ENCODE results near the gene KRTAP16-1.
"Not testable (repeated sequence)": the region's sequence is repeated elsewhere in the genome, so short reads cannot be mapped to it uniquely, and the experiment has no call there.

KRTAP16-1 gene

DNA sequence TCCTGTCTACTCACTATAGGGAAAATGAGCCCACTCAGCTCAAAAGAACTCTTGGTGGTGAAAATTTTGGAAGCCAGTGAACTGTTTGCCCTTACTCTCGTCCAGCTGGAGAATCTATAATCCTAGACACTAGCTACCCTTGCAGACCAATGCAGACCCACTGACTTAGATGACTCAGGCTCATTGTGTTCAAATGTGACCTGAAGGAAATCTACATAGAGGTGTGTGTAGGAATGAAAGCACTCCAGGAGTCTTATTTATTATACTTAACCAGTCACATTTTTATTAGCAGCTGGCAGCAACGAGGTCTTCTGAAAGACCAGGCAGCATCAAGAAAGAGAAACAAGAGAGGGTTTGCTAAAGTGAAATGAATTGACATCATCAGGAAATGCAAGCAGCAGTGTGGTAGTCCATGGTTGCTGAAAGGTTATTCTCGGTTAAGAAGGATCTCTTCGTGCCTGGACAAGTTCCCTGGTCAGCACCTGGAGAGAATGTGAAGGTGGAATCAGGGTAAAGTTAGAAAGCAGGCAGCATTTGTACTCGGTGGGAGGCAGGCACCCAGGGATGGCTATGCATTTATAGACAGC is 7.8 kb downstream of the KRTAP16-1 start:
- no peak for DNase-seq

DNA sequence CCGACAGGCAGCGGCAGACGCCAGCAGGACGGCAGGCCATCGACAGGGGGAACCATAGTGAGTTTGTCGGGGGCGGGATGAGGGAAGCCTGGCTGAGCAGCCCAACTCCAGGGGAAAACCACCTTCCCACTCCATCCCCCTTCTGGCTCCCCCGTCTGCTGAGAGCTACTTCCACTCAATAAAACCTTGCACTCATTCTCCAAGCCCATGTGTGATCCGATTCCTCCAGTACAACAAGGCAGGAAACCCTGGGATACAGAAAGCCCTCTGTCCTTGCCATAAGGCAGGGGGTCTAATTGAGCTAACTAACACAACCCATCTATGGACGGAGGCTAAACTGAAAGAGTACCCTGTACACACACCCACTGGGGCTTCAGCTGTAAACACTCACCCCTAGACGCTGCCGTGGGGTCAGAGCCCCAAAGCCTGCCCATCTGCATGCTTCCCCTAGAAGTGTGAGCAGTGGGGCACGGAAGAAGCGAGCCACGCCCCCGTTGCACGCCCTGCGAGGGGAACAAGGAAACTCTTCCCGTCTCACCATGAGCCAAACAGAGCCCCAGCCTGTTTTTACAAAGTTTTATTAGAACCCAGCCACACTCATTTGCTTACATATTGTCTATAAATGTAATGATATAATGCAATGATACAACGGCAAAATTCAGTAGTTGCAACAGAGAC is 10.5 kb downstream of the KRTAP16-1 start:
- DNase-seq, result no peak

DNA sequence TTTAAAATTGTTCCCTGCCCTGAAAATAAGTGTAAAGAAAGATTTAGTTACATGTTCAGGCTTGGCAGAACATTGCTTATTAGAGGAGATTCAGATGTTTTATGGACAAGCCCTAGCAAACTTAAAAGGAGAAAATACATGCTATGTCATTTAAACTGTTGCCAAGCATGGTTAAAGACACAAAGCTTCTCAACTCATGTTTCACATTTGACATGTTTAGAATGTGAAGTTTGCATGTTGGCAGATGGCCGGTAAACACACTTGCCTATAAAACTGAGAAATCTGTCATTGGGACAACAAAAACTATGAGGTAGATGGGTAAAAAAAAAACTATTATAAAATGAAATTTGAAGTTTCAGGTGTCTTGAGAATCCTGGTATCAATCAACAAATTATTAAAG is 12.3 kb downstream of the KRTAP16-1 start:
- DNase-seq, result no peak

DNA sequence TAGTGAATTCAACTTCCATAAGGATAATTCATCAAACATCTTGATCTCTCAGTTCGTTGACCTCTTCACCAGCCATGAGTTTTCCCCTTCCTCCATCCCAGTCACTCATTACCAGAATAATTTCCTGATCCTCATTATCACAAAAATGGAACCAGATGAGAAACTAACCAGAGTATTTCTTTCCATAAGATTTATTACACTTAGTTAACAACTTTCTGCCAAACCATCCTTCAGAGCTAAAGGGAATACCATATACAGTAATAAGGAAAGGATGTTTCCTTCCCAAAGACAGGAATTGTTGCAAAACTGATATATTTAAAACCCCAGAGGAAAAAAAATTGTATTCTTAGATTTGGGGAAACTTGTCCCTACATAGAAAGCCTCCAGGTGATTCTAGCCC is 15.1 kb downstream of the KRTAP16-1 start:
- DNase-seq, result no peak

DNA sequence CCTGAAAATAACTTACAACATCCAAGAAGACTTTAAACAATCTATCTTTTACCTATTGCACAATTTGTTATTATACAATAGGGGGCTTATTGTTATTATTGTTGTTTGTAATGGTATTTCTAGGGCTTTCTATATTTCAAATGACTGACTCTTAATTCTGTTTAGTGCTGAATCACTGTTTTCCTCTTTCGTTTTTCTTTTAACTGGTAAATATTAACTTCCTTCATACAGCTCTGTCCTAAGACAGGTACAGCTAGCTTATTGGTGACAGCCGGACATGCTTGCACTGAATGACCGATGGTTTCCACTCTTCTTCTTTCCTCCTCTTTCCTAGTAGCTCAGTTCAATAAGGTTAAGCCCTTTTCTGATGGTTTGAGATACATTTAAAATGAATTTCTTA is 22.1 kb downstream of the KRTAP16-1 start:
- no peak for DNase-seq

DNA sequence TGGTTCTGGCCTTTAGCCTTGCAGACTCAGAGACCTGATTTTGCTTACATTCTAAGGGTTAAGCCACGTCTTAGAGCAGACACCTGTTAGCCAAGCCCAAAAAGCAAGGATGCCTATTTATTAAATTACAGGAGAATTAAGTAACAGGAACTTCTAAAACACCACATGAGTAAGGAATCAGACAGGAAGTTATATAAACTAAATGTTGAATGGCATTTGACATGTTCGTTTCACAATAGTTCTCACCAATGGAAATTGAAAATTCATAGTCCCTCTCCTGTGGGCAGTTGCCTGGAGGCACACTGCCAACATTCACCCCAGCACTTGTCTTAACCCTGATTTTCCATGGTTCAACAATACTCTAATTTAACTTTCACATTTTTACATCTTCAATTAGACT is 24.6 kb downstream of the KRTAP16-1 start:
- no peak for DNase-seq

DNA sequence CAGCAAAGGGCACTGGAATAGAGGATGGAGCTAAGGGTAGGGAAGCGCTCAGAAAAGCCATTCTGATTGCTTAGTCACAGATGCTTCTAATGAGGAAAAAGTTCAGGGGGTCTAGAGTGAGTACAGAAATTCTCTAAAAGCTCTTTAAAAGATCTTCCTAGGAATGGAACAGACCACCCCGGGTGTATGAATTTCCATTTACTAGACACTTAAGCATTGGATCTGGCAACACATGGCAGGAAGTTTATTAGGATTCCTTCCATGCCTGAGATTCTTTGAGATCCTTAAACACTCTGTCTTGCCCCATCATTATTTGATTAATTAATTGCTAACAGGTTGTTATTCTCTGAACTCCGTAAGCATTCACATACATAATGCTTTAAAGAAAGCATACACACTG is 25.1 kb downstream of the KRTAP16-1 start:
- no peak for DNase-seq

DNA sequence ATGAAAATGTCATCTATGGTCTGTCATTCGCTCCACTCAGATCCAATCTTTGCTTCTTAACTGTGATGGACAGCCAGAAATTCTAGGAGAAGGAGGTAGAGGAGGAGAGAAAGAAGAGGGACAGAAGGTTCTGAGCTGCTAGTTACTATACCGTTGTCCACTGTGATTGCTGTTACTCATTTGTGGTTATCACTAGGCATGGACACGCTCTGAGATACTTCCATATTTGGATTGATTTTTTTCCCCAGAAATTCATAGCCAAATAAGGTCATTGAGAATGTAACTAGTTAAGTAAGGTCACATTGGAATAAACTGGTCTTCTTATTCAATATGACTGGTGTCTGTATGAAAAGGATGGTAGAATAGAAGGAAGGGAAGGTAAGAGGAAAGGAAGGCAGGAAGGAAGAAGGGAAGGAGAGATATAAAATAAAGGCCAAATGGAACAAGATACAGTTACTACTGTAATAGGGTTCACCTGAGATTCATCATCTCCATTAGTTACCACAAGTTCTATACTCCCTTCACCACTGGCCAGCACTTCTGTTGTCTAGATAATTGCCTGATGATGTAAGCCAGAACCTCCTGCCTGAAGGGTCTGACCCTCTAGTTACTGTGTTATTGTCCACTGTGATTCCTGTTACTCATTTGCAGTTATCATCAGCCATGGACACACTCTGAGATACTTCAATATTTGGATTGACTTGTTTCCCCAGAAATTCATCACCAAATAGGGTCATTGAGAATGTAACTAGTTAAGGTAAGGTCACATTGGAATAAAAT is 30.7 kb downstream of the KRTAP16-1 start:
- no peak for DNase-seq

DNA sequence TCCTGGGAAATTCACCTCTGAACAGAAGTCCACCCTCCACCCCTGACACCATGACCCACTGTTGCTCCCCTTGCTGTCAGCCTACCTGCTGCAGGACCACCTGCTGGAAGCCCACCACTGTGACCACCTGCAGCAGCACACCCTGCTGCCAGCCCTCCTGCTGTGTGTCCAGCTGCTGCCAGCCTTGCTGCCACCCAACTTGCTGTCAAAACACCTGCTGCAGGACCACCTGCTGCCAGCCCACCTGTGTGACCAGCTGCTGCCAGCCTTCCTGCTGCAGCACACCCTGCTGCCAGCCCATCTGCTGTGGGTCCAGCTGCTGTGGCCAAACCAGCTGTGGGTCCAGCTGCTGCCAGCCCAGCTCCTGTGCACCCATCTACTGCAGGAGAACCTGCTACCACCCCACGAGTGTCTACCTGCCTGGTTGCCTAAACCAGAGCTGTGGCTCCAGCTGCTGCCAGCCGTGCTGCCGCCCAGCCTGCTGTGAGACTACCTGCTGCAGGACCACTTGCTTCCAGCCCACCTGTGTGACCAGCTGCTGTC is 33.4 kb downstream of the KRTAP16-1 start, which contains the start of gene KRTAP9-7:
KRTAP9-7 (plus strand) TSS at position 51 of the 543 bp plus-strand sequence; CDS start at position 51, 0 bp downstream.
- DNase-seq, result not testable (repeated sequence)

DNA sequence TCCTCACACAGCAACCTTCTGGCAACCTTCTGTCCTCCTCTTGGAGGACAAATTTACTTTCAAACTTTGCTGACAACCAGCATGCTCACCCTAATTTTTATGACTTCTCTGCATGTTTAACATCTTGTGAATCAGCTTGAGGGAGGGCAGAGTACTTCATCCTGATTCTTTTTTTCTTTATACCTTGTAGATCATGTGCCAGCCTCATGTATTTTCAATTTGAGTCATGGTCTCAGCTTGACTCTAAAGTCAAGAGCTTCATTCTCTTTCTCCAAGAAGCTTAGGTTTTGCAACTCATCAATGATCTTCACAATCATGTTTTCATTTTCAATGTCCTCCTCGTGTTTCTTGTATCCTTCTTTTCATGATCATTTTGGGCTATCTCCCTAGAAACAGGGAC is 37.3 kb downstream of the KRTAP16-1 start:
- no peak for DNase-seq

DNA sequence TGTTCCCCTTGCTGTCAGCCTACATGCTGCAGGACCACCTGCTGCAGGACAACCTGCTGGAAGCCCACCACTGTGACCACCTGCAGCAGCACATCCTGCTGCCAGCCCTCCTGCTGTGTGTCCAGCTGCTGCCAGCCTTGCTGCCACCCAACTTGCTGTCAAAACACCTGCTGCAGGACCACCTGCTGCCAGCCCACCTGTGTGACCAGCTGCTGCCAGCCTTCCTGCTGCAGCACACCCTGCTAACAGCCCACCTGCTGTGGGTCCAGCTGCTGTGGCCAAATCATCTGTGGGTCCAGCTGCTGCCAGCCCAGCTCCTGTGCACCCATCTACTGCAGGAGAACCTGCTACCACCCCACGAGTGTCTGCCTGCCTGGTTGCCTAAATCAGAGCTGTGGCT is 37.8 kb downstream of the KRTAP16-1 start:
- not testable (repeated sequence) for DNase-seq

DNA sequence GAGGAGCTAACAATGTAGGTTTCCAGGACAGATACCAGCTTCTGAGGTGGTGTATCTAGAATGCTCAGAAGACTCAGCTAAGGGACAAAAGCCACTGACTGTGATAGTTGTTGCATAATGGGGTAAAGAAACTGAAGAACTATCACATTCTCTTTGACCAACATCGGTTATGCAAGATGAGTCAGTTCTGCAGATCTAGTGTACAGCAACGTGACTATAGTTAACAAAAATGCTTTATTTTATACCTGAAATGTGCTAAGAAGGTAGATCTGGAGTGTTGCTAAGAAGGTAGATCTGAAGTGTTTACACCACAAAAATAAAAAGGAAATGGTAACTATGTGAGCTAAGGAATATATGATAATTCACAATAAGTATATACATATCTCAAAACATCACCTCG is 41.4 kb downstream of the KRTAP16-1 start:
- no peak for DNase-seq

DNA sequence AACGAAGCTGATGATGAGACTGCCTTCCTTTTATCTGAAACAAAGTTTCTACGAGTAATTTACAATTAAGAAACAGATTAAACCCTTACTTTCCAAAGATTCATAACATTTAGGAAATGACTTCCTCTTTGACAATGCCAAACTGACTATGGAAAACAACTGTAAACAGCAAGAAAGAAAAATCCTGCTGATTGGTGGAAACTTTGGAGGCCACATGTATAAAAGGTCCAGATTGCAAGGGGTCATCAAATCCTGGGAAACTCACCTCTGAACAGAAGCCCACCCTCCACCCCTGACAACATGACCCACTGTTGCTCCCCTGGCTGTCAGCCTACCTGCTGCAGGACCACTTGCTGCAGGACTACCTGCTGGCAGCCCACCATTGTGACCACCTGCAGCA is 44.0 kb downstream of the KRTAP16-1 start, which contains the start of gene KRTAP9-6:
KRTAP9-6 (plus strand) TSS at position 301 of the 400 bp plus-strand sequence; CDS start at position 301, 0 bp downstream.
- DNase-seq, result no peak

DNA sequence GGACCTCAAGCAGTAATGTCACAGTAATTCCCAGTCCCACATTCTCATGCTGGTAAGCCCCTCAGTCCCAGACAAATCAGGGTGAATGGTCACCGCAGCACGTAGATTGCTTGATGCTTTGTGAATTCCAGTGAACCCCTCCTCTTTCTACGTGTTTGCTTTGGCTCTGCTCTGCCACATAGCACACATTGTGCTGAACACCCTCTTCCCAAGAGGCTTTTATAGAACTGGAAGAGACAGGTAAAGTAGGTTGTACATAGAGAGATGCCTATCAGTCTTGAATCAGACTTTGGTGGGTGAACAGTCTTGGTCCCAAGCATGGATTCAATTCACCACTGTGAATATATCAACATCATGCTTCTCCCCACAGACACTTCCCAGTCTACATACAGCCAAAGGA is 44.5 kb downstream of the KRTAP16-1 start:
- no peak for DNase-seq

DNA sequence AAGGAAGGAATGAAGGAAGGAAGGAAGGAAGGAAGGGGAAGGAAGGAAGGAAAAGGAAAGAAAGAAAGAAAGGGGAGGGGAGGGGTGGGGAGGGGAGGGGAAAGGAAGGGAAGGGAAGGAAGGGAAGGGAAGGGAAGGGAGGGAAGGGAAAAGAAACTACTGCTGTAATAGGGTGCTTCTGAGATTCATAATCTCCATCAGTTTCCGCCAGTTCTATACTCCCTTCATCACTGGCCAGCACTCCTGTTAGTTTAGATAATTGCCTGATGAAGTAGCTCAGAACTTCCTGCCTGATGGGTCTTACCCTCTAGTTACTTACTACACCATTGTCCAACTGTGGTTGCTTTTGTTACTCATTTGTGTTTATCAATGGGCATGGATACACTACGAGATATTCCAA is 45.9 kb downstream of the KRTAP16-1 start:
- DNase-seq, result no peak

DNA sequence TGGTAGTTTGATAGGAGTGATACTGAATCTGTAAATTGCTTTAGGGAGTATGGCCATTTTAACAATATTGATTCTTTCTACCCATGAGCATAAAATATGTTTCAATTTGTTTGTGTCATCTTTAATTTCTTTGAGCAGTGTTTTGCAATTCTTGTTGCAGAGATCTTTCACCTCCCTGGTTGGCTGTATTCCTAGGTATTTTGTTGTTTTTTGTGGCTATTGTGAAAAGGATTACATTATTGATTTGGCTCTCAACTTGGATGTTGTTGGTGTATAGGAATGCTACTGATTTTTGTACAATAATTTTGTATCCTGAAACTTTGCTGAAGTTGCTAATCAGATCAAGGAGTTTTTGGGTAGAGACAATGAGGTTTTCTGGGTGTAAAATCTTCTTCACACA is 50.7 kb downstream of the KRTAP16-1 start:
- no peak for DNase-seq

Measured in NCI-H82 (cell line).